Liver (tissue), 3 donors: ENCODE results near the gene MDM2.

Experiments used
- EGR1 ChIP-seq, 2 donors: IDR thresholded peaks; 2 replicates each; pipeline ENCODE4 v1.6.1; 2016 to 2018; ENCODE audit warnings: antibody characterized with exemption in 2 of 2, low read depth in 2 of 2
- FOXA1 ChIP-seq: IDR thresholded peaks from 2 replicates; pipeline ENCODE4 v1.6.1; 2016; ENCODE audit warnings: antibody characterized with exemption
- GABPA ChIP-seq, 2 donors: IDR thresholded peaks in 1 of 2; conservative IDR thresholded peaks in 1 of 2; 2 replicates each; pipeline ENCODE4 v1.6.1; 2016; ENCODE audit warnings: antibody characterized with exemption in 2 of 2, mild to moderate bottlenecking in 1 of 2, moderate library complexity in 1 of 2
- HNF4A ChIP-seq, 2 donors: conservative IDR thresholded peaks; 2 replicates each; pipeline ENCODE4 v1.6.1; 2016; ENCODE audit warnings: antibody characterized with exemption in 2 of 2, mild to moderate bottlenecking in 2 of 2
- JUND ChIP-seq, 2 donors: IDR thresholded peaks; 2 replicates each; pipeline ENCODE4 v1.6.1; 2016; ENCODE audit warnings: antibody characterized with exemption in 2 of 2
- RAD21 ChIP-seq, 2 donors: IDR thresholded peaks; 2 replicates each; pipeline ENCODE4 v1.6.1; 2016; ENCODE audit warnings: antibody characterized with exemption in 2 of 2, mild to moderate bottlenecking in 2 of 2
- SP1 ChIP-seq: IDR thresholded peaks from 2 replicates; pipeline ENCODE4 v1.6.1; 2018; ENCODE audit warnings: antibody characterized with exemption, mild to moderate bottlenecking
- TAF1 ChIP-seq: conservative IDR thresholded peaks from 2 replicates; pipeline ENCODE4 v1.6.1; 2016; ENCODE audit warnings: antibody characterized with exemption, mild to moderate bottlenecking
- YY1 ChIP-seq: IDR thresholded peaks from 2 replicates; pipeline ENCODE4 v1.6.1; 2016; ENCODE audit warnings: antibody characterized with exemption, mild to moderate bottlenecking
- TF ChIP-seq, protein P1 (sequence below): fragments of 150-350 bp; IDR thresholded peaks from 2 replicates; pipeline ENCODE4 v1.5.1; 2017; ENCODE audit warnings: improper control_type of control experiment, low read depth, low read length; ENCODE audit not compliant: missing input control
- TF ChIP-seq, protein P2 (sequence below): IDR thresholded peaks from 2 replicates; pipeline ENCODE4 v1.6.1; 2016; ENCODE audit warnings: antibody characterized with exemption
- TF ChIP-seq, protein P3 (sequence below): IDR thresholded peaks from 2 replicates; pipeline ENCODE4 v1.6.1; 2016; ENCODE audit warnings: antibody characterized with exemption, mild to moderate bottlenecking
- donor health status: healthy.
- donor health status: healthy.

DNA sequence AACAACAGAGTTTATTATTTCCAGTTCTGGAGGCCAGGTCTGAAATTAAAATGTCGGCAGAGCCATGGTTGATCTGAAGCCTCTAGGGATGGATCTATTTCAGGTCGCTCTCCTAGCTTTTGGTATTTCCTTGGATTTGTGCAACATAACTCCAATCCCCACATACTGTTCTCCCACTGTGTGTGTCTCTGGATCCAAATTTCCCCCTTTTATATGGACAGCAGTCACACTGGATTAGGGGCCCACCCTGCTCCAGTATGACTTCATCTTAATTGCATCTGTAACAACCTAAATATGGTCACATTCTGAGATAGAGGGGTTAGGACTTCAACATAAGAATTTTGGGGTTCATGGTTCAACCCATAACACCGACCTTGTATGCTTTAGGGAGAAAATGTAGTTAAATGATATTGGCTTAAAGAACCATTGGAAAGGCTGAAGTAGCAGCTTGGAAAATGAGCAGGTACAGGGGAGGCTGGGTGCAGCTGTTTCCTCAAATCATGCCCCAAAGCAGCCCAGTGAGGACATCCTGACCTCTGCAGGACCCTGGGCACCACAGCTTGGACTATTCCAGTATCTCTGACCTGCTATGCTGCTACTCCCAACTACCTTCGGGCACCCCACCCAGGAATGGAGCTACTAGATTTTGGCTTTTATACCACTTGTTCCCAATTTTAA is 13.9 kb upstream of the MDM2 start:
- TF ChIP-seq, protein P1, sequence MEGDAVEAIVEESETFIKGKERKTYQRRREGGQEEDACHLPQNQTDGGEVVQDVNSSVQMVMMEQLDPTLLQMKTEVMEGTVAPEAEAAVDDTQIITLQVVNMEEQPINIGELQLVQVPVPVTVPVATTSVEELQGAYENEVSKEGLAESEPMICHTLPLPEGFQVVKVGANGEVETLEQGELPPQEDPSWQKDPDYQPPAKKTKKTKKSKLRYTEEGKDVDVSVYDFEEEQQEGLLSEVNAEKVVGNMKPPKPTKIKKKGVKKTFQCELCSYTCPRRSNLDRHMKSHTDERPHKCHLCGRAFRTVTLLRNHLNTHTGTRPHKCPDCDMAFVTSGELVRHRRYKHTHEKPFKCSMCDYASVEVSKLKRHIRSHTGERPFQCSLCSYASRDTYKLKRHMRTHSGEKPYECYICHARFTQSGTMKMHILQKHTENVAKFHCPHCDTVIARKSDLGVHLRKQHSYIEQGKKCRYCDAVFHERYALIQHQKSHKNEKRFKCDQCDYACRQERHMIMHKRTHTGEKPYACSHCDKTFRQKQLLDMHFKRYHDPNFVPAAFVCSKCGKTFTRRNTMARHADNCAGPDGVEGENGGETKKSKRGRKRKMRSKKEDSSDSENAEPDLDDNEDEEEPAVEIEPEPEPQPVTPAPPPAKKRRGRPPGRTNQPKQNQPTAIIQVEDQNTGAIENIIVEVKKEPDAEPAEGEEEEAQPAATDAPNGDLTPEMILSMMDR, result no peak
- TF ChIP-seq SP1, result no peak
- TF ChIP-seq YY1, result no peak
- TF ChIP-seq, protein P2, sequence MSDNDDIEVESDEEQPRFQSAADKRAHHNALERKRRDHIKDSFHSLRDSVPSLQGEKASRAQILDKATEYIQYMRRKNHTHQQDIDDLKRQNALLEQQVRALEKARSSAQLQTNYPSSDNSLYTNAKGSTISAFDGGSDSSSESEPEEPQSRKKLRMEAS, result no peak
- TF ChIP-seq FOXA1, result no peak
- TF ChIP-seq RAD21 (IDR thresholded peaks at IDR 0.05), result no peak
- TF ChIP-seq TAF1, result no peak
- TF ChIP-seq JUND (IDR thresholded peaks at IDR 0.05), result no peak
- TF ChIP-seq EGR1 (IDR thresholded peaks at IDR 0.05; ENCODE audit: low read depth in 2 of 2), result no peak
- TF ChIP-seq HNF4A (conservative IDR thresholded peaks at IDR 0.05), result no peak
- TF ChIP-seq, protein P3, sequence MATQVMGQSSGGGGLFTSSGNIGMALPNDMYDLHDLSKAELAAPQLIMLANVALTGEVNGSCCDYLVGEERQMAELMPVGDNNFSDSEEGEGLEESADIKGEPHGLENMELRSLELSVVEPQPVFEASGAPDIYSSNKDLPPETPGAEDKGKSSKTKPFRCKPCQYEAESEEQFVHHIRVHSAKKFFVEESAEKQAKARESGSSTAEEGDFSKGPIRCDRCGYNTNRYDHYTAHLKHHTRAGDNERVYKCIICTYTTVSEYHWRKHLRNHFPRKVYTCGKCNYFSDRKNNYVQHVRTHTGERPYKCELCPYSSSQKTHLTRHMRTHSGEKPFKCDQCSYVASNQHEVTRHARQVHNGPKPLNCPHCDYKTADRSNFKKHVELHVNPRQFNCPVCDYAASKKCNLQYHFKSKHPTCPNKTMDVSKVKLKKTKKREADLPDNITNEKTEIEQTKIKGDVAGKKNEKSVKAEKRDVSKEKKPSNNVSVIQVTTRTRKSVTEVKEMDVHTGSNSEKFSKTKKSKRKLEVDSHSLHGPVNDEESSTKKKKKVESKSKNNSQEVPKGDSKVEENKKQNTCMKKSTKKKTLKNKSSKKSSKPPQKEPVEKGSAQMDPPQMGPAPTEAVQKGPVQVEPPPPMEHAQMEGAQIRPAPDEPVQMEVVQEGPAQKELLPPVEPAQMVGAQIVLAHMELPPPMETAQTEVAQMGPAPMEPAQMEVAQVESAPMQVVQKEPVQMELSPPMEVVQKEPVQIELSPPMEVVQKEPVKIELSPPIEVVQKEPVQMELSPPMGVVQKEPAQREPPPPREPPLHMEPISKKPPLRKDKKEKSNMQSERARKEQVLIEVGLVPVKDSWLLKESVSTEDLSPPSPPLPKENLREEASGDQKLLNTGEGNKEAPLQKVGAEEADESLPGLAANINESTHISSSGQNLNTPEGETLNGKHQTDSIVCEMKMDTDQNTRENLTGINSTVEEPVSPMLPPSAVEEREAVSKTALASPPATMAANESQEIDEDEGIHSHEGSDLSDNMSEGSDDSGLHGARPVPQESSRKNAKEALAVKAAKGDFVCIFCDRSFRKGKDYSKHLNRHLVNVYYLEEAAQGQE, result no peak
- TF ChIP-seq GABPA (IDR thresholded peaks at IDR 0.05 in 1 of 2, conservative IDR thresholded peaks at IDR 0.05 in 1 of 2), result no peak
